ENCODE data around the gene NCAM1.

DNA sequence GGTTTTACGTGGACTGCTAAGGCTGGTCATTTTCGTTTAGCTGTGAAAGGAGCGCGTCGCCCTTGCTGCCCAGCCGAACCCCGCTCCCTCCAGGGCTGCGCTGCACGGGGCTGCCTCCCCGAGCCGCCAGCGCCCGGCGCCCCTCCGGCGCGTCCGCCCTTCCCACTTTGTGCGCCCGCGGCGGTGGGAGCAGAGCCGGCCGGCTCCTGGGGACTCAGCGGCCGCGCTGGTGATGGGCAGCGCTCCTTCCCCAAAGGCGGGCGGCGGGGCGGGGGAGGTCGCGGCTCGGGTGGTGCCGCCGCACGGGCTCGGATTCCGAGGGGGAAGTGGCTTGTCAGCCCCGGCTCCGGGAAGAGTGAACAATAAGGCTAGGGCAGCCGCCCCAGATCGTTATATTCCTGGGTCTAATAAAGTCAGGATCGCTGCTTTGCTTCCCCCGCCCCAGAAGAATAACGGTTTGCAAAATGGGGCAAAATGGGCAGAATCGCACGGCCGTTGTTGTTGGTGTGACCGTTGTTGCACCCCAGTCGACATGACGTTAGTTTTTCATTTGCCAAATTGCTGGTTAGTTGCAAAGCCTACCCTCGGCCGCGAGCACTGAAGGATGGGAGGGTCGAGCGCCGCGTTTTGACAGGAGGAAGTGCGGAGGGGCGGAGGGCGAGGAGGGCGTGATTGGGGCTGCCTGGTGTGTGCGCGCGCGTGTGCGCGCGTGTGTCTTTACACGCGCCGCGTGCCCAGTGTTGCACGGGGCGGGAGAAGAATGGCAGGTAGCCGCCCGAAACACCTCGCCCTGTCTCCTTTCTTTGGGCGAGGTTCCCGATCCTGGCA lies 745 bp downstream of the NCAM1 start:
- TF ChIP-seq ZNF331 (CRISPR knock-in tag; IDR thresholded peaks at IDR 0.05; ENCODE audit: low read depth) (no peak), REST (IDR thresholded peaks at IDR 0.05; ENCODE audit: unreplicated experiment) (no peak)
- TF ChIP-seq, protein P1, sequence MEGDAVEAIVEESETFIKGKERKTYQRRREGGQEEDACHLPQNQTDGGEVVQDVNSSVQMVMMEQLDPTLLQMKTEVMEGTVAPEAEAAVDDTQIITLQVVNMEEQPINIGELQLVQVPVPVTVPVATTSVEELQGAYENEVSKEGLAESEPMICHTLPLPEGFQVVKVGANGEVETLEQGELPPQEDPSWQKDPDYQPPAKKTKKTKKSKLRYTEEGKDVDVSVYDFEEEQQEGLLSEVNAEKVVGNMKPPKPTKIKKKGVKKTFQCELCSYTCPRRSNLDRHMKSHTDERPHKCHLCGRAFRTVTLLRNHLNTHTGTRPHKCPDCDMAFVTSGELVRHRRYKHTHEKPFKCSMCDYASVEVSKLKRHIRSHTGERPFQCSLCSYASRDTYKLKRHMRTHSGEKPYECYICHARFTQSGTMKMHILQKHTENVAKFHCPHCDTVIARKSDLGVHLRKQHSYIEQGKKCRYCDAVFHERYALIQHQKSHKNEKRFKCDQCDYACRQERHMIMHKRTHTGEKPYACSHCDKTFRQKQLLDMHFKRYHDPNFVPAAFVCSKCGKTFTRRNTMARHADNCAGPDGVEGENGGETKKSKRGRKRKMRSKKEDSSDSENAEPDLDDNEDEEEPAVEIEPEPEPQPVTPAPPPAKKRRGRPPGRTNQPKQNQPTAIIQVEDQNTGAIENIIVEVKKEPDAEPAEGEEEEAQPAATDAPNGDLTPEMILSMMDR (conservative IDR thresholded peaks at IDR 0.05; ENCODE audit: low read depth in 2 of 2), result no peak
